ENCODE results near the gene RASSF3. TPM values are rescaled to one million over a fixed set of nuclear protein-coding genes. Genes with fewer than 3 reads are reported as not detected.

The RASSF3 gene
- total RNA-seq, 1 experiment from 2014 or later: 13.4 TPM

GRCh38 chr12:64729909-64730587 lies 119.8 kb downstream of the RASSF3 start:
- H3K4me1 ChIP-seq (ENCODE audit: insufficient read depth, low read length): peaks cover 20% of the 10 kb centered on the region
- no peak overlapping the region for H2AFZ ChIP-seq (ENCODE audit: low read length)
- no peak overlapping the region for H3K4me2 ChIP-seq (ENCODE audit: low read length)
- H3K36me3 ChIP-seq (ENCODE audit: low read depth, low read length): peaks cover 3% of the 10 kb centered on the region; the same call in 1 of the 2 replicates
- ChIA-PET POLR2A (ENCODE audit: unreplicated experiment) (no interaction called here), CTCF (no interaction called here)
- H3K9me3 ChIP-seq (ENCODE audit: low read length): no peaks in the 10 kb centered on the region
- no peaks in the 10 kb centered on the region for H3K27me3 ChIP-seq (ENCODE audit: low read length)
- H3K79me2 ChIP-seq (ENCODE audit: low read length): no peaks in the 10 kb centered on the region
- BruUV-seq (replicated peaks): no TSS peak
- no peak overlapping the region for H3K9ac ChIP-seq (ENCODE audit: low read length)
- DNase-seq (no peak), ATAC-seq (no peak)
- intact Hi-C loops (cut with micrococcal nuclease): loop anchor here (10.0 kb wide), 1 partner anchor 65 kb away; no protein-coding TSS in a partner anchor
- no peak for TF ChIP-seq EZH2phosphoT487 (IDR thresholded peaks at IDR 0.05; ENCODE audit: borderline replicate concordance, low read length)
- no peak for TF ChIP-seq CTCF (conservative IDR thresholded peaks at IDR 0.05; ENCODE audit: low read depth, low read length)
- TF ChIP-seq EZH2 (IDR thresholded peaks at IDR 0.05; ENCODE audit: low read length, unreplicated experiment): no peak
- H3K27ac ChIP-seq (ENCODE audit: low read length): no peak overlapping the region
- no peaks in the 10 kb centered on the region for H3F3A ChIP-seq (ENCODE audit: low read length, unreplicated experiment)
- no peaks in the 10 kb centered on the region for H3K9me2 ChIP-seq (replicated peaks; ENCODE audit: low read length)
- H4K20me1 ChIP-seq (ENCODE audit: low read length): no peaks in the 10 kb centered on the region
- no peak overlapping the region for H3K4me3 ChIP-seq (ENCODE audit: low read length)

- H3K4me1 ChIP-seq (ENCODE audit: insufficient read depth, low read length): peaks cover 22% of the 10 kb centered on the region
- H3K27me3 ChIP-seq (ENCODE audit: low read length): no peaks in the 10 kb centered on the region
- no peaks in the 10 kb centered on the region for H3K79me2 ChIP-seq (ENCODE audit: low read length)
- H3K4me2 ChIP-seq (ENCODE audit: low read length): no peak overlapping the region
- POLR2A ChIA-PET (ENCODE audit: unreplicated experiment): no interaction called here
- H4K20me1 ChIP-seq (ENCODE audit: low read length): no peaks in the 10 kb centered on the region
- ATAC-seq (no peak), DNase-seq (no peak)
- BruUV-seq (replicated peaks): no TSS peak
- no peaks in the 10 kb centered on the region for H3K9me3 ChIP-seq (ENCODE audit: low read length)
- H3K9me2 ChIP-seq (replicated peaks; ENCODE audit: low read length): no peaks in the 10 kb centered on the region
- H3F3A ChIP-seq (ENCODE audit: low read length, unreplicated experiment): no peaks in the 10 kb centered on the region
- H3K9ac ChIP-seq (ENCODE audit: low read length): no peak overlapping the region
- H3K4me3 ChIP-seq (ENCODE audit: low read length): no peak overlapping the region
- peaks cover 5% of the 10 kb centered on the region; the same call in 1 of the 2 replicates for H3K36me3 ChIP-seq (ENCODE audit: low read depth, low read length)
- no peak overlapping the region for H2AFZ ChIP-seq (ENCODE audit: low read length)
- no peak overlapping the region for H3K27ac ChIP-seq (ENCODE audit: low read length)
- TF ChIP-seq EZH2phosphoT487 (IDR thresholded peaks at IDR 0.05; ENCODE audit: borderline replicate concordance, low read length) (no peak), CTCF (conservative IDR thresholded peaks at IDR 0.05; ENCODE audit: low read depth, low read length) (no peak), EZH2 (IDR thresholded peaks at IDR 0.05; ENCODE audit: low read length, unreplicated experiment) (no peak)
- intact Hi-C loops (cut with micrococcal nuclease): loop anchor here (10.0 kb wide), 1 partner anchor 64 kb away; no protein-coding TSS in a partner anchor
- CTCF ChIA-PET: no interaction called here
These were observed 120.3 kb downstream of the RASSF3 start for GRCh38 chr12:64730588-64730969.

GRCh38 chr12:64731683-64732082 lies 121.4 kb downstream of the RASSF3 start:
- CTCF ChIA-PET: no interaction called here
- Histone ChIP-seq H2AFZ (ENCODE audit: low read length) (no peak overlapping the region), H3F3A (ENCODE audit: low read length, unreplicated experiment) (no peaks in the 10 kb centered on the region), H3K27me3 (ENCODE audit: low read length) (no peaks in the 10 kb centered on the region), H3K9ac (ENCODE audit: low read length) (no peak overlapping the region), H3K79me2 (ENCODE audit: low read length) (no peaks in the 10 kb centered on the region), H3K4me2 (ENCODE audit: low read length) (no peak overlapping the region), H3K4me1 (ENCODE audit: insufficient read depth, low read length) (peaks cover 22% of the 10 kb centered on the region), H3K9me3 (ENCODE audit: low read length) (no peaks in the 10 kb centered on the region), H3K27ac (ENCODE audit: low read length) (no peak overlapping the region), H3K36me3 (ENCODE audit: low read depth, low read length) (peaks cover 16% of the 10 kb centered on the region; the same call in 1 of the 2 replicates), H4K20me1 (ENCODE audit: low read length) (no peaks in the 10 kb centered on the region), H3K9me2 (replicated peaks; ENCODE audit: low read length) (no peaks in the 10 kb centered on the region), H3K4me3 (ENCODE audit: low read length) (no peak overlapping the region)
- DNase-seq (no peak), ATAC-seq (no peak)
- POLR2A ChIA-PET (ENCODE audit: unreplicated experiment): no interaction called here
- intact Hi-C loops (cut with micrococcal nuclease): loop anchor here (10.0 kb wide), 1 partner anchor 63 kb away; no protein-coding TSS in a partner anchor
- TF ChIP-seq EZH2 (IDR thresholded peaks at IDR 0.05; ENCODE audit: low read length, unreplicated experiment): no peak
- TF ChIP-seq EZH2phosphoT487 (IDR thresholded peaks at IDR 0.05; ENCODE audit: borderline replicate concordance, low read length): no peak
- no peak for TF ChIP-seq CTCF (conservative IDR thresholded peaks at IDR 0.05; ENCODE audit: low read depth, low read length)
- BruUV-seq (replicated peaks): no TSS peak
